DOHH2 (cell line): ENCODE data around the gene PARD6B.

Experiments used
- H3F3A ChIP-seq: fragments of 200-600 bp; sonication (generic), shearing (Covaris generic); 2 replicates; pipeline ENCODE4 v1.6.0; 2016; ENCODE audit warnings: antibody characterized with exemption, mild to moderate bottlenecking; ENCODE audit not compliant: control insufficient read depth, insufficient read depth
- H3K27ac ChIP-seq: fragments of 200-600 bp; sonication (generic); 2 replicates; pipeline ENCODE4 v1.5.1; 2014; ENCODE audit warnings: low read depth, mild to moderate bottlenecking, low read length, moderate library complexity
- H3K27me3 ChIP-seq: fragments of 200-600 bp; sonication (generic); 2 replicates; pipeline ENCODE4 v1.6.1; 2014; ENCODE audit warnings: mild to moderate bottlenecking, low read length, mixed read lengths; ENCODE audit not compliant: control insufficient read depth
- H3K36me3 ChIP-seq: fragments of 200-600 bp; sonication (generic); 2 replicates; pipeline ENCODE4 v1.6.1; 2014; ENCODE audit warnings: mild to moderate bottlenecking, low read length, moderate library complexity, mixed read lengths; ENCODE audit not compliant: control insufficient read depth
- H3K4me1 ChIP-seq: fragments of 200-600 bp; sonication (generic); 2 replicates; pipeline ENCODE4 v1.6.1; 2014; ENCODE audit warnings: mild to moderate bottlenecking, low read length, mixed read lengths; ENCODE audit not compliant: control insufficient read depth
- H3K4me2 ChIP-seq: fragments of 200-600 bp; sonication (generic); 2 replicates; pipeline ENCODE4 v1.6.0; 2014; ENCODE audit warnings: mild to moderate bottlenecking, low read length, moderate library complexity
- H3K4me3 ChIP-seq: fragments of 200-600 bp; sonication (generic); 2 replicates; pipeline ENCODE4 v1.5.1; 2014; ENCODE audit warnings: mild to moderate bottlenecking, low read length, mixed read lengths
- H3K79me2 ChIP-seq: fragments of 200-600 bp; sonication (generic); 2 replicates; pipeline ENCODE4 v1.6.1; 2014; ENCODE audit warnings: mild to moderate bottlenecking, low read length, mixed read lengths; ENCODE audit not compliant: control insufficient read depth
- H3K9me2 ChIP-seq: fragments of 200-600 bp; sonication (generic); replicated peaks from 2 replicates; pipeline ENCODE4 v1.6.1; 2014; ENCODE audit warnings: mild to moderate bottlenecking, low read length, mixed read lengths; ENCODE audit not compliant: control insufficient read depth
- H3K9me3 ChIP-seq: fragments of 200-600 bp; sonication (generic); 2 replicates; pipeline ENCODE4 v1.6.1; 2014; ENCODE audit warnings: antibody characterized with exemption, low read length, mixed read lengths; ENCODE audit not compliant: control insufficient read depth, insufficient read depth
- H4K20me1 ChIP-seq: fragments of 200-600 bp; sonication (generic); 2 replicates; pipeline ENCODE4 v1.6.0; 2014; ENCODE audit warnings: low read depth, mild to moderate bottlenecking, antibody characterized with exemption, low read length, moderate library complexity; ENCODE audit not compliant: control insufficient read depth, insufficient read depth
- CTCF ChIP-seq: fragments of 200-600 bp; sonication (generic); IDR thresholded peaks from one replicate; pipeline ENCODE4 v1.5.1; 2014; ENCODE audit warnings: antibody characterized with exemption, mild to moderate bottlenecking, low read depth, low read length; ENCODE audit not compliant: poor library complexity, severe bottlenecking
- EZH2phosphoT487 ChIP-seq: fragments of 200-600 bp; sonication (generic); IDR thresholded peaks from 2 replicates; pipeline ENCODE4 v1.6.1; 2017; ENCODE audit warnings: borderline replicate concordance, mild to moderate bottlenecking, antibody characterized with exemption, low read length, moderate library complexity, mixed read lengths

Gene PARD6B

GRCh38 chr20:50704514-50704913, 26.9 kb upstream of the PARD6B start:
- Histone ChIP-seq H3K9me3 (no peaks in the 10 kb centered on the region), H3K79me2 (no peaks in the 10 kb centered on the region), H3K4me2 (no peak overlapping the region), H3K27me3 (peaks cover 2% of the 10 kb centered on the region; the same call in 1 of the 2 replicates), H4K20me1 (no peaks in the 10 kb centered on the region), H3K4me1 (no peaks in the 10 kb centered on the region), H3K27ac (no peak overlapping the region), H3K9me2 (no peaks in the 10 kb centered on the region), H3F3A (no peaks in the 10 kb centered on the region), H3K4me3 (no peak overlapping the region), H3K36me3 (no peaks in the 10 kb centered on the region)
- TF ChIP-seq EZH2phosphoT487 (no peak), CTCF (no peak)

- Histone ChIP-seq H3K36me3 (no peaks in the 10 kb centered on the region), H3F3A (no peaks in the 10 kb centered on the region), H3K79me2 (no peaks in the 10 kb centered on the region), H4K20me1 (no peaks in the 10 kb centered on the region), H3K4me1 (no peaks in the 10 kb centered on the region), H3K27me3 (peaks cover 2% of the 10 kb centered on the region; the same call in 1 of the 2 replicates), H3K9me2 (no peaks in the 10 kb centered on the region), H3K9me3 (no peaks in the 10 kb centered on the region), H3K4me2 (no peak overlapping the region), H3K27ac (no peak overlapping the region), H3K4me3 (no peak overlapping the region)
- no peak for TF ChIP-seq CTCF
- no peak for TF ChIP-seq EZH2phosphoT487
Measured at GRCh38 chr20:50704971-50705370, 26.4 kb upstream of the PARD6B start.

- Histone ChIP-seq H3K36me3 (no peaks in the 10 kb centered on the region), H3K9me3 (no peaks in the 10 kb centered on the region), H3K4me3 (no peak overlapping the region), H3F3A (no peaks in the 10 kb centered on the region), H3K27ac (no peak overlapping the region), H4K20me1 (no peaks in the 10 kb centered on the region), H3K79me2 (no peaks in the 10 kb centered on the region), H3K4me2 (no peak overlapping the region), H3K9me2 (no peaks in the 10 kb centered on the region), H3K4me1 (no peaks in the 10 kb centered on the region), H3K27me3 (peaks cover 7% of the 10 kb centered on the region; the same call in 1 of the 2 replicates)
- no peak for TF ChIP-seq EZH2phosphoT487
- no peak for TF ChIP-seq CTCF
Measured at GRCh38 chr20:50708845-50709635, 22.3 kb upstream of the PARD6B start.
